GM21723 (cell line): ENCODE data around the gene FAM216B.
"Not testable (repeated sequence)": the region's sequence is repeated elsewhere in the genome, so short reads cannot be mapped to it uniquely, and the experiment has no call there.

ENCODE experiments used
- ATAC-seq: cut with Tn5 transposase; IDR thresholded peaks from one replicate; pipeline ENCODE4 v1.9.1; 2021; ENCODE audit warnings: mild to moderate bottlenecking, moderate library complexity; ENCODE audit not compliant: unreplicated experiment

The FAM216B gene

DNA sequence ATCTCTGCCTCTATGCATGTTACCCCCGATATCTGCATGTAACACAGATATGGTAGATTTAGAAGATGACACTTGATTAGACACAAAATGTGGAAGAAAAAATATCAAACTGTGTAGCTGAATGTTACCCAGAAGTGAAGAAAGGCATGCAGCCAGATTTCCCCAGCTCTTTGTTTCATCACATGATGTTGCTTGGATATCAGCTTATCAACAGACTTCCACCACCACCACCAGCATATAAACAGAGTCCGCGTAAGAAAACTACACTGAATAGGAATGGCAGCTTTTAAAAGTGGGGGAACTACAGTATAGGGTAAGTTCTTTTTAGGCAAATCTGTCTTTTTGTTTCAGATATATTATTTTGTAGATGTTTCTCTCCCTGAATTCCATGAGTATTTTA is at the start of gene FAM216B:
TSS of gene FAM216B (plus strand) at position 233 of the 400 bp plus-strand sequence. CDS start 2,484 bp downstream, outside the sequence.
- no peak for ATAC-seq

GRCh38 chr13:42732073-42732472 is 49.3 kb upstream of the FAM216B start:
- ATAC-seq: no peak

DNA sequence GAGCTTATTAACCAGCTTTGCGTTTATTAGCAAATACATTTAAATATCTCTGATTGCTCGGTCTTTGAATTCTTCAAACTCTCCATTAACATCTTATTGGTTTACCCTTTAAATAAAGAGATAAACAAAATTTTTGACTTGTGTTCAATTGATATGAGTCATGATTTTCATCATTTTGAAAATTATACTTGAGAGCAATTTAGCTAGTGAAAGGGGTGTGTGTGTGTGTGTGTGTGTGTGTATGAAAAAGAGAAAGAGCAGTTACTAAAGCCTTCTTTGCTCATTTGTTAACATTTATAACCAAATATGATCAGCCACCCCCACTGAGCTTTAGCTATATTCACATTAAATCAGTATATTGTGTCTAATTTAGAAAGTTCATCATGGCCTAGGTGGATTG is 48.3 kb upstream of the FAM216B start:
- ATAC-seq: no peak

- ATAC-seq: no peak
These were observed 46.4 kb upstream of the FAM216B start for GRCh38 chr13:42735010-42735409.

GRCh38 chr13:42740753-42741152 is 40.6 kb upstream of the FAM216B start:
- ATAC-seq: no peak

DNA sequence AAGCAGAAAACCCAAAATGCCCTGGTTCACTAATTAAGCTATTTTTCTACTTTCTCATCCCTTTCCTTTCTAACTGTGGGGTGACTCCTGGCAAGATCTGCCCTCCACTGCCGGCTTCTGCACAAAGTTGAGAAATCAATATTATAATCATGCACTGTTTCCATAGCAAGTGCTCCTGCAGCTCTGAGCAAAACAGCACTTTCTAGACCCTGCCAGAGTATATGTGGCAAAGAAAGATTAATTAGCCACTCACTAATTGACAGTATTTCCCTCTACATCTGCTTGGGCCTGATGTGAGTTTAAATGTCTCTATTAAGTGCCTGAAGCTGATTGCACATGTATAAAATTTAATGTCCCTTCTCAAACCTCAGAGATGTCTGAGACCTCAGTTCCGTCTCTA is 39.5 kb upstream of the FAM216B start:
- ATAC-seq: no peak

DNA sequence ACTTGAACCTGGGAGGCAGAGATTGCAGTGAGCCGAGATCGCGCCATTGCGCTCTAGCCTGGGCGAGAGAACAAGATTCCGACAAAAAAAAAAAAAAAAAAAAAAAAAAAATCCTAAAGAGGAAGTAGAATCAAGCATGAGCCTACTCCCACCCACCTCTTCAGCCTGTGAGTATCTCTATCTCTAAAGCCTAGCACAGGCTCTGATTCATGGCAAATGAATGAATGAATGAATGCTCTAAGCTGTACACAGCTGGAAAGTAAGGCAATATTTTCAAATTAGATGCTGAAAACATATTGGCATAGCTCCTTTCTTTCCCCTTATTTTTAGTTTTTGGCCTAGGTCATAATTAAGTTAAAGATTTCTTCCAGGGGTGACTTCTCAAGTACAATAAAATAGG is 35.7 kb upstream of the FAM216B start:
- ATAC-seq: no peak

- ATAC-seq: no peak
These were observed 34.5 kb upstream of the FAM216B start for GRCh38 chr13:42746866-42747265.

DNA sequence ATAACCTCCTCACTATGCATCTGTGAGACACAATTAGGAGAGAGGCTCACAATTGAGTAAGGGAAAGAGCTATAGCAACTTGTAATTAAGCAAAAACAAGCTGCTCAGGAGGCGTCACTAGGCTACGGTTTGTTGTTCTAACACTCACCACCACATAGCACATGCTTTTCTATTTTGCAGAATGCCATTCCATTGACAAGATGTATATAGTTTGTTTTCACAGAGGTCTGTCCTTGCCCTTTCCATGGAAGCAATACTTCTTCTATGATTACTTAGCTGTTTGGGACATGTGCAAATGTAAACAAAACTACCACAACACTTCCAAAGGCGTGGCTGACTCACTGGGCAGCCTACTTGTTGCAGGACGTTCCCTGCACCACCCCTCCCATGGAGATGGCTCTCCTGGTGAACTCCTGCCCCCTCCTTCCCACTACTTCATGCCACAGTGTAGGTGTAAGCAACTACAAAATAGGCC is 33.9 kb upstream of the FAM216B start:
- ATAC-seq: no peak

DNA sequence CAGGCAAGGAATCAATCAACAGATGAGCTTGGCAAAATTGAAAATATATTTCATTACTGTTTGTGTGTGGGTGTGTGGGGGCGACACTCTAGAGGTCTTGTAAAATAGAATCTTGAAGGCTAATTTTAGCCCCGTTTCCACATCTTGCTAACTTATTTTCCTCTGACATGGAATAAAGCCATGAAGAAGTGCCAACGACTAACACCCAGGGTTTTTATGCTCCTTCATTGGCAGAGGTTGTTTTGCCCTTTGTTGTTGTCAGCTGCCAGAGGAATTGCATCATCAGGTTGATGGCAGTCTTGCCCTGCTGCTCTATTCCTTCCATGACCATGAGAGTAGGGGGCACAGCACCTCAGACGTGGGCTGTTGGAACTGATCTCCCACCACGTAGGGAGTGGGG is 30.6 kb upstream of the FAM216B start:
- no peak for ATAC-seq

DNA sequence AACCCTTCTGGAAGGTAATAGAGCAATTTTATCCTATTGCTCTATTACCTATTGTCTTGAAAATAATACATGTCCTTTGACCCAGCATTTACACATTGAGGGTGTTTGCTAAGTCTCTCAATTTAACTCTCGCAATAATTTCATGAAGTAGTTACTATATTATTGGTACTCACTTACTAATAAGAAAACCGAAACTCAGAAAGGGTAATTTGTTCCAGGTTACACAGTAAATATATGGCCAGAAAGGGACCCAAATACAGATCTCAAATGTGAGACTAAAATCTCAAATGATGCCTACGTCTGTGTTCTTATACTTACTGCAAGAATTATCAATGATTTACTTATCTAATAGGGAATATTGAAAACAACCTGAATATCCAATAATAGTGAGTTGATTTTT is 29.7 kb upstream of the FAM216B start:
- no peak for ATAC-seq

DNA sequence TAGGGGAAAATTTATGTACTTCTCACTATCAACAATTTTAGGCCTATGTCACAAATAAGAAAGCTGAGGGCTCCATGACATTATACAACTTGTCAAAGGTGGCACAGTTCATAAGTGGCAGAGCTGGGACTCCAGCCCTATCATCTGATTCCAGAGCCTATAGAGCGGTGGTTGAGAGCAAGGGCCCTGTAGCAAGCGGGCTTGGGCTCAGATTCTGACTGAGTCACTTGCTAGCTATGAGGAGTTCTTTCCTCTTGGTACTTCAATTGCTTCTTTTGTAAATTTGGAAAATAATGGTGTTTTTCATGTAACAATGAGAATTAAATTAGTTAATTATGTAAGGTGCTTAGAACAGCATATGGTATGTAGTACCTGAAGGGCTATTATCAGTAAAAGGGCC is 28.7 kb upstream of the FAM216B start:
- no peak for ATAC-seq

GRCh38 chr13:42753697-42754096 is 27.7 kb upstream of the FAM216B start:
- ATAC-seq: no peak

- ATAC-seq: no peak
These were observed 26.4 kb upstream of the FAM216B start for GRCh38 chr13:42754801-42755510.

- ATAC-seq: no peak
These were observed 23.5 kb upstream of the FAM216B start for GRCh38 chr13:42757678-42758420.

GRCh38 chr13:42758515-42758914 is 22.9 kb upstream of the FAM216B start:
- no peak for ATAC-seq

- ATAC-seq: no peak
These were observed 20.4 kb upstream of the FAM216B start for GRCh38 chr13:42760951-42761350.

DNA sequence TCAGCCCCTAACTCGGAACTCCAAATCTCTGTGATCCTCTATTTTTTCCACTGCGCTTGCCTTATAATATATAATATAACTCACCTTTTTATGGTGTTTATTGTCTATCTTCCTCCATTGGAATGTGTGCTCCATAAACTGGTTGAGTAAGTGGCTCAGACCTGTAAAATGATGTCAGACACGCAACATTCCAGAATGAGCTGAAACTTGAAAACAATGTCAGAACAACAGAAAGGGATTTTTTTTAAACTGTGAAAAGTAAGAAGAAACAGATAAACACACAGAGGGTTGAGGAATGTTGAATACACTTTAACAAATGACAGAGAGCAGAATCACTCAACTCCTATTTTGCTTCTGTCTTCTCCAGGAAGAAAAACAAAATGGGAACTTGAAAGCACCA is 19.1 kb upstream of the FAM216B start:
- no peak for ATAC-seq

- ATAC-seq: no peak
These were observed 18.5 kb upstream of the FAM216B start for GRCh38 chr13:42762917-42763316.

- no peak for ATAC-seq
These were observed 15.4 kb upstream of the FAM216B start for GRCh38 chr13:42766016-42766415.

GRCh38 chr13:42769650-42770049 is 11.7 kb upstream of the FAM216B start:
- ATAC-seq: no peak

DNA sequence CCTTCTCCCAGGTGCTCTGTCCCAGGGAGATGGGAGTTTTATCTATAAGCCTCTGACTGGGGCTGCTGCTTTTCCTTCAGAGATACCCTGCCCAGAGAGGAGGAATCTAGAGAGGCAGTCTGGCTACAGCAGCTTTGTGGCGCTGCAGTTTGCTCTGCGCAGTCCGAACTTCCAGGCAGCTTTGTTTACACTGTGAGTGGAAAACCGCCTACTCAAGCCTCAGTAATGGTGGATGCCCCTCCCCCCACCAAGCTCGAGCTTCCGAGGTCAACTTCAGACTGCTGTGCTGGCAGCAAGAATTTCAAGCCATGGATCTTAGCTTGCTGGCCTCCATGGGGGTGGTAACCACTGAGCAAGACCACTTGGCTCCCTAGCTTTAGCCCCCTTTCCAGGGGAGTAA is 4.8 kb upstream of the FAM216B start:
- not testable (repeated sequence) for ATAC-seq
